HL-60/S4 (cell line): Measurements from ENCODE around the gene ORAI3.

Source experiments
- in situ Hi-C: fragments of 300-500 bp; cut with MboI; formaldehyde crosslinking; loops from 2 replicates; pipeline ENCODE4 v1.14.3; 2022; ENCODE audit warnings: low sequenced_read_pairs

The ORAI3 gene

GRCh38 chr16:31002250-31002700, 53.4 kb downstream of the ORAI3 start:
- in situ Hi-C loops = no loop called here

- in situ Hi-C loops = no loop called here
These were observed 54.0 kb downstream of the ORAI3 start for GRCh38 chr16:31002862-31003341.

DNA sequence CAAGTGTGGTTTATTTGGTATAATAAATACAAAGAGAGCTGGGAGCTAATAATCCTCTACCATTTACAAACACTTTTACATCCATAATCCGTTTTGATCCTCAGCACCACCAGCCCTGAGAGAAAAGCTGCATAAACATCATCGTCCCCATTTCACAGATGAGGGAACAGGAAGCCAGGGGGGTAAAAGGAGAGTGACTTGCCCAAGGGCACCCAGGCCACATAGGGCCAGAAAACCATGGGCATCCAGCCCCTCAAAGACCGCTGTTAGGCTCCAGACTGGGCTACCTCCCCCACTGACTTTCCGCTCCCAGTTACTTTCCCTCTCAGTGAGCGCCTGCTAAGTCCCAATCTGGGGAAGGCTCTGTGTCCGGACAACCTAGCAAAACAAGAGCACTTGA, 54.9 kb downstream of the ORAI3 start:
- in situ Hi-C loops = no loop called here
